ENCODE data around the gene SCD.
"Not testable (repeated sequence)": the region's sequence is repeated elsewhere in the genome, so short reads cannot be mapped to it uniquely, and the experiment has no call there.

SCD gene

GRCh38 chr10:100362570-100363496 lies 15.8 kb downstream of the SCD start:
- DNase-seq (ENCODE audit: low read depth), result no peak

GRCh38 chr10:100364175-100364574 lies 17.1 kb downstream of the SCD start:
- DNase-seq (ENCODE audit: low read depth), result no peak

GRCh38 chr10:100364735-100365391 lies 17.8 kb downstream of the SCD start:
- no peak for DNase-seq (ENCODE audit: low read depth)

- DNase-seq (ENCODE audit: low read depth), result no peak
These were observed 21.7 kb downstream of the SCD start for GRCh38 chr10:100368721-100369120.

GRCh38 chr10:100370714-100371481 lies 23.9 kb downstream of the SCD start:
- peak; percentile 34 for DNase-seq (ENCODE audit: low read depth)

- no peak for DNase-seq (ENCODE audit: low read depth)
These were observed 24.5 kb downstream of the SCD start for GRCh38 chr10:100371482-100372027.

GRCh38 chr10:100372415-100373297 lies 25.6 kb downstream of the SCD start:
- DNase-seq (ENCODE audit: low read depth), result no peak

GRCh38 chr10:100373298-100374199 lies 26.5 kb downstream of the SCD start:
- DNase-seq (ENCODE audit: low read depth), result peak; percentile 78

GRCh38 chr10:100374200-100374655 lies 27.2 kb downstream of the SCD start:
- DNase-seq (ENCODE audit: low read depth), result no peak

GRCh38 chr10:100374677-100375353 lies 27.8 kb downstream of the SCD start:
- not testable (repeated sequence) for DNase-seq (ENCODE audit: low read depth)

GRCh38 chr10:100376656-100377055 lies 29.6 kb downstream of the SCD start:
- not testable (repeated sequence) for DNase-seq (ENCODE audit: low read depth)

GRCh38 chr10:100377830-100378229 lies 30.8 kb downstream of the SCD start:
- DNase-seq (ENCODE audit: low read depth), result peak; percentile 4

GRCh38 chr10:100380400-100380799 lies 33.4 kb downstream of the SCD start:
- no peak for DNase-seq (ENCODE audit: low read depth)

- no peak for DNase-seq (ENCODE audit: low read depth)
These were observed 35.5 kb downstream of the SCD start for GRCh38 chr10:100382553-100382952.

GRCh38 chr10:100383251-100383650 lies 36.2 kb downstream of the SCD start:
- no peak for DNase-seq (ENCODE audit: low read depth)

- DNase-seq (ENCODE audit: low read depth), result no peak
These were observed 44.4 kb downstream of the SCD start for GRCh38 chr10:100391163-100392002.

GRCh38 chr10:100392686-100393003 lies 45.6 kb downstream of the SCD start:
- DNase-seq (ENCODE audit: low read depth), result no peak

GRCh38 chr10:100395626-100396025 lies 48.6 kb downstream of the SCD start:
- DNase-seq (ENCODE audit: low read depth), result no peak

GRCh38 chr10:100396605-100397004 lies 49.6 kb downstream of the SCD start:
- no peak for DNase-seq (ENCODE audit: low read depth)
